Right lobe of liver (tissue), 6 donors: ENCODE measurements around the gene SPSB3. TPM values are rescaled to one million over a fixed set of nuclear protein-coding genes. Genes with fewer than 3 reads are reported as not detected.

Source experiments
- ATAC-seq, 4 donors: fragments of 200-7000 bp; cut with Tn5 transposase; one replicate each; pipeline ENCODE4 v1.9.1; 2020; ENCODE audit warnings: mild to moderate bottlenecking in 4 of 4, moderate library complexity in 4 of 4
- DNase-seq, 3 donors: peaks; one replicate each; pipeline ENCODE4 v3.0.0-alpha.2; 2020
- H3K27ac ChIP-seq, 3 donors: fragments of 200-600 bp; one replicate each; pipeline ENCODE4 v1.8.0; 2022
- H3K27me3 ChIP-seq, 2 donors: fragments of 200-600 bp; one replicate each; pipeline ENCODE4 v1.8.0; 2022
- H3K36me3 ChIP-seq, 4 donors: fragments of 200-600 bp; sonication (generic) in 1 of 4; one replicate each; pipeline versions ENCODE4 v1.5.1 to v1.8.0; 2017 to 2022; ENCODE audit warnings: control low read depth in 1 of 4
- H3K4me1 ChIP-seq, 4 donors: fragments of 200-600 bp; sonication (generic) in 1 of 4; one replicate each; pipeline versions ENCODE4 v1.5.1 to v1.8.0; 2017 to 2022; ENCODE audit warnings: control low read depth in 1 of 4
- H3K4me3 ChIP-seq, 3 donors: fragments of 200-600 bp; one replicate each; pipeline ENCODE4 v1.8.0; 2022
- H3K9me3 ChIP-seq, 4 donors: fragments of 200-600 bp; sonication (generic) in 1 of 4; one replicate each; pipeline versions ENCODE4 v1.5.1 to v1.8.0; 2017 to 2022; ENCODE audit warnings: control low read depth in 1 of 4
- CTCF ChIP-seq, 4 donors: fragments of 200-600 bp in 3 of 4; fragments of 450-650 bp in 1 of 4; IDR thresholded peaks; one replicate each; pipeline versions ENCODE4 v1.5.1 to v1.8.0; 2016 to 2022; ENCODE audit warnings: antibody characterized with exemption in 4 of 4, mild to moderate bottlenecking in 2 of 4
- POLR2A ChIP-seq: fragments of 450-650 bp; IDR thresholded peaks from one replicate; pipeline ENCODE4 v1.6.1; 2017; ENCODE audit warnings: antibody characterized with exemption, mild to moderate bottlenecking
- WGBS: methylation state at CpG from one replicate; pipeline ENCODE4 v1.1.6; 2018; ENCODE audit warnings: low coverage, low lambda C conversion rate; ENCODE audit not compliant: insufficient coverage; ENCODE audit errors: missing lambda C conversion rate; 5-methylcytosine and 5-hydroxymethylcytosine counted together
- intact Hi-C, 2 donors: fragments of 100-400 bp; cut with DNase I; formaldehyde crosslinking; loops; one replicate each; pipeline versions ENCODE4 v1.11.2 to v1.14.1; 2022
- total RNA-seq, 6 experiments: library from RNA; depleted of rRNA in 2 of 6; stranded (reverse); fragments of >200 nt in 2 of 6; fragmentation: NEBNext Ultra II Directional in 3 of 6; extraction: Animal tissue kit (Norgen Biotek cat#: 25700) in 3 of 6; gene quantifications; one replicate each; pipeline versions ENCODE4 v1.1.0 to v1.2.4, GENCODE V29; 2016 to 2023
- donor health status: DM: no; HTN: yes; CAD: no.
- donor health status: DM: no; HTN: no; CAD: no.
- donor health status: DM: no; HTN: no; CAD: no.
- donor health status: DM: no; HTN: yes; CAD: no.
- donor health status: DM: no; HTN: yes; CAD: no.

SPSB3 gene
- total RNA-seq, 6 experiments from 2014 or later: 18.6 to 42.5 (median 34.5) TPM

GRCh38 chr16:1746693-1747195, 35.6 kb downstream of the SPSB3 start:
- DNase-seq (peak in 1 of 3 donors; percentile 35), ATAC-seq (no peak)
- Histone ChIP-seq H3K9me3 (no peaks in the 10 kb centered on the region), H3K4me1 (no peaks in the 10 kb centered on the region), H3K27ac (no peak overlapping the region), H3K27me3 (no peaks in the 10 kb centered on the region), H3K4me3 (no peak overlapping the region), H3K36me3 (peaks cover 0 to 46% (median 14%) of the 10 kb centered on the region in 4 donors)
- intact Hi-C loops: no loop called here
- WGBS: 91% methylated on average over 8 of the region's 31 CpGs
- TF ChIP-seq POLR2A (no peak), CTCF (IDR thresholded peaks at IDR 0.05) (no peak)

- Histone ChIP-seq H3K4me1 (no peaks in the 10 kb centered on the region), H3K36me3 (peaks cover 0 to 46% (median 14%) of the 10 kb centered on the region in 4 donors), H3K9me3 (no peaks in the 10 kb centered on the region), H3K4me3 (no peak overlapping the region), H3K27me3 (no peaks in the 10 kb centered on the region), H3K27ac (no peak overlapping the region)
- no peak for TF ChIP-seq CTCF (IDR thresholded peaks at IDR 0.05)
- TF ChIP-seq POLR2A: no peak
- no peak for DNase-seq
- no peak for ATAC-seq
- intact Hi-C loops: no loop called here
- WGBS: 85% methylated on average over 11 of the region's 29 CpGs
These were observed 36.3 kb downstream of the SPSB3 start for GRCh38 chr16:1745900-1746692.

GRCh38 chr16:1745181-1745899, 37.0 kb downstream of the SPSB3 start:
- DNase-seq (no peak), ATAC-seq (no peak)
- Histone ChIP-seq H3K36me3 (peaks cover 0 to 42% (median 14%) of the 10 kb centered on the region in 4 donors), H3K27ac (no peak overlapping the region), H3K9me3 (no peaks in the 10 kb centered on the region), H3K27me3 (no peaks in the 10 kb centered on the region), H3K4me3 (no peak overlapping the region), H3K4me1 (no peaks in the 10 kb centered on the region)
- 94% methylated on average over 10 of the region's 25 CpGs for WGBS
- TF ChIP-seq POLR2A (no peak), CTCF (IDR thresholded peaks at IDR 0.05) (no peak)
- intact Hi-C loops: no loop called here

GRCh38 chr16:1744338-1744840, 38.0 kb downstream of the SPSB3 start:
- ATAC-seq: no peak
- no peak for DNase-seq
- peaks cover 0 to 34% (median 11%) of the 10 kb centered on the region in 4 donors for H3K36me3 ChIP-seq
- intact Hi-C loops: no loop called here
- TF ChIP-seq POLR2A: no peak
- no peak for TF ChIP-seq CTCF (IDR thresholded peaks at IDR 0.05)
- H3K27me3 ChIP-seq: no peaks in the 10 kb centered on the region
- no peaks in the 10 kb centered on the region for H3K9me3 ChIP-seq
- no peak overlapping the region for H3K27ac ChIP-seq
- no peaks in the 10 kb centered on the region for H3K4me1 ChIP-seq
- WGBS: 93% methylated on average over 4 of the region's 24 CpGs
- H3K4me3 ChIP-seq: no peak overlapping the region
